Astrocyte (in vitro differentiated cells and primary cell): ENCODE data around the gene PSD. TPM values are rescaled to one million over a fixed set of nuclear protein-coding genes. Genes with fewer than 3 reads are reported as not detected.

Experiments used
- DNase-seq: peaks from one replicate; pipeline ENCODE4 v3.0.0-alpha.2; 2010; ENCODE audit warnings: low read depth
- FAIRE-seq: peaks from 2 replicates; lab custom pipeline; 2011; peaks lifted over from hg19 to GRCh38; lab: Jason Lieb, UNC
- H2AFZ ChIP-seq: 2 replicates; pipeline ENCODE4 v1.6.0; 2012; ENCODE audit warnings: low read depth, low read length, inconsistent platforms
- H3K27ac ChIP-seq: 2 replicates; pipeline ENCODE4 v1.5.1; 2011; ENCODE audit warnings: low read depth, low read length, inconsistent platforms
- H3K27me3 ChIP-seq: 2 replicates; pipeline ENCODE4 v1.6.0; 2011; ENCODE audit warnings: low read length, inconsistent platforms; ENCODE audit not compliant: insufficient read depth
- H3K36me3 ChIP-seq: 2 replicates; pipeline ENCODE4 v1.5.1; 2011; ENCODE audit warnings: low read length, inconsistent platforms; ENCODE audit not compliant: insufficient read depth
- H3K4me1 ChIP-seq: 2 replicates; pipeline ENCODE4 v1.5.1; 2011; ENCODE audit warnings: low read length, inconsistent platforms; ENCODE audit not compliant: insufficient read depth
- H3K4me2 ChIP-seq: 2 replicates; pipeline ENCODE4 v1.6.0; 2012; ENCODE audit warnings: low read length, inconsistent platforms
- H3K4me3 ChIP-seq: 2 replicates; pipeline ENCODE4 v1.5.1; 2011; ENCODE audit warnings: low read depth, mild to moderate bottlenecking, low read length, inconsistent platforms; ENCODE audit not compliant: insufficient read depth
- H3K79me2 ChIP-seq: 2 replicates; pipeline ENCODE4 v1.6.0; 2012; ENCODE audit warnings: mild to moderate bottlenecking, low read length, inconsistent platforms; ENCODE audit not compliant: insufficient read depth
- H3K9ac ChIP-seq: 2 replicates; pipeline ENCODE4 v1.6.0; 2012; ENCODE audit warnings: mild to moderate bottlenecking, low read length, inconsistent platforms
- H3K9me3 ChIP-seq: 2 replicates; pipeline ENCODE4 v1.5.1; 2012; ENCODE audit warnings: low read depth, mild to moderate bottlenecking, low read length, inconsistent platforms; ENCODE audit not compliant: insufficient read depth
- H4K20me1 ChIP-seq: 2 replicates; pipeline ENCODE4 v1.6.0; 2012; ENCODE audit warnings: low read length, inconsistent platforms; ENCODE audit not compliant: insufficient read depth
- H3K27ac Mint-ChIP-seq: one replicate; pipeline ENCODE4 v1.8.0; 2021; ENCODE audit warnings: mild to moderate bottlenecking, mixed read lengths; ENCODE audit not compliant: unreplicated experiment
- H3K27me3 Mint-ChIP-seq: one replicate; pipeline ENCODE4 v1.8.0; 2021; ENCODE audit warnings: low read depth, mixed read lengths; ENCODE audit not compliant: unreplicated experiment
- H3K36me3 Mint-ChIP-seq: one replicate; pipeline ENCODE4 v1.8.0; 2021; ENCODE audit warnings: low read depth, mixed read lengths; ENCODE audit not compliant: unreplicated experiment
- H3K4me1 Mint-ChIP-seq: one replicate; pipeline ENCODE4 v1.8.0; 2021; ENCODE audit warnings: low read depth, mixed read lengths; ENCODE audit not compliant: unreplicated experiment
- H3K4me3 Mint-ChIP-seq: one replicate; pipeline ENCODE4 v1.8.0; 2021; ENCODE audit warnings: mild to moderate bottlenecking, moderate library complexity, mixed read lengths; ENCODE audit not compliant: unreplicated experiment
- H3K9me3 Mint-ChIP-seq: one replicate; pipeline ENCODE4 v1.8.0; 2021; ENCODE audit warnings: mild to moderate bottlenecking, mixed read lengths; ENCODE audit not compliant: unreplicated experiment
- EZH2 ChIP-seq: IDR thresholded peaks from 2 replicates; pipeline ENCODE4 v1.6.1; 2012; ENCODE audit warnings: mild to moderate bottlenecking, low read length, inconsistent platforms; ENCODE audit not compliant: insufficient read depth
- total RNA-seq: library from RNA; stranded (reverse); gene quantifications from 2 replicates; pipeline ENCODE4 v1.2.1, GENCODE V29; 2021
- TF ChIP-seq, protein P1 (sequence below): IDR thresholded peaks from 2 replicates; pipeline ENCODE4 v1.5.1; 2011; ENCODE audit warnings: low read depth, mild to moderate bottlenecking, inconsistent platforms, low read length, moderate library complexity; ENCODE audit not compliant: insufficient read depth

The PSD gene
- total RNA-seq, 1 donor from 2014 or later: 8.8 TPM

DNA sequence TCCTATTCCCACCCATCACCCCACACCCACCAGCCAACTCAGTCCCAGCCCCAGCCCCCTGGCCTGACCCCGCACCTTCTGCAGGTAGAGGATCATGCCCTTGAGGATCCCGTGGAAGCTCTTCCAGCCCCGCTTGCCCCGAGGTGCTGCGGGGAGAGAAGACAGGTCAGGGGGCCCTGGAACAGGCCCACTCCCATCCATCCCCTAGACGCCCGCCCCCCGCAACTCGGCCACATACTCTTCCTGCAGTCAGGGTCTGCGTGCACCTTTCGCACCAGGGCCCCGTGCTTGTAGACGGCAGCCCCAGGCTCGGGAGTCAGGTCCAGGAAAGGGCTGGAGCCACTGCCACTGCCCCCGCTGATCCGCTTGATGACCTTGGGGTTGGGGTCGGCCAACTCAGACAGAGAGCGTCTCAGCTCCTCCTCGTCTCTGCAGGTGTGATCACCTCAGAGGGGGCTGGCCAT lies 13.4 kb downstream of the PSD start:
- no peak overlapping the region for H3K27ac Mint-ChIP-seq
- no peak for TF ChIP-seq EZH2
- TF ChIP-seq, protein P1, sequence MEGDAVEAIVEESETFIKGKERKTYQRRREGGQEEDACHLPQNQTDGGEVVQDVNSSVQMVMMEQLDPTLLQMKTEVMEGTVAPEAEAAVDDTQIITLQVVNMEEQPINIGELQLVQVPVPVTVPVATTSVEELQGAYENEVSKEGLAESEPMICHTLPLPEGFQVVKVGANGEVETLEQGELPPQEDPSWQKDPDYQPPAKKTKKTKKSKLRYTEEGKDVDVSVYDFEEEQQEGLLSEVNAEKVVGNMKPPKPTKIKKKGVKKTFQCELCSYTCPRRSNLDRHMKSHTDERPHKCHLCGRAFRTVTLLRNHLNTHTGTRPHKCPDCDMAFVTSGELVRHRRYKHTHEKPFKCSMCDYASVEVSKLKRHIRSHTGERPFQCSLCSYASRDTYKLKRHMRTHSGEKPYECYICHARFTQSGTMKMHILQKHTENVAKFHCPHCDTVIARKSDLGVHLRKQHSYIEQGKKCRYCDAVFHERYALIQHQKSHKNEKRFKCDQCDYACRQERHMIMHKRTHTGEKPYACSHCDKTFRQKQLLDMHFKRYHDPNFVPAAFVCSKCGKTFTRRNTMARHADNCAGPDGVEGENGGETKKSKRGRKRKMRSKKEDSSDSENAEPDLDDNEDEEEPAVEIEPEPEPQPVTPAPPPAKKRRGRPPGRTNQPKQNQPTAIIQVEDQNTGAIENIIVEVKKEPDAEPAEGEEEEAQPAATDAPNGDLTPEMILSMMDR: no peak
- H3K27me3 Mint-ChIP-seq: peaks cover 10% of the 10 kb centered on the region
- Histone ChIP-seq H3K9me3 (no peaks in the 10 kb centered on the region), H3K4me2 (no peak overlapping the region), H3K79me2 (no peaks in the 10 kb centered on the region), H3K36me3 (no peaks in the 10 kb centered on the region), H3K4me3 (no peak overlapping the region), H3K9ac (no peak overlapping the region), H2AFZ (no peak overlapping the region), H3K4me1 (peaks cover 12% of the 10 kb centered on the region), H3K27me3 (peaks cover 8% of the 10 kb centered on the region), H3K27ac (no peak overlapping the region), H4K20me1 (peaks cover 21% of the 10 kb centered on the region)
- no peak for FAIRE-seq
- no peaks in the 10 kb centered on the region for H3K9me3 Mint-ChIP-seq
- peaks cover 19% of the 10 kb centered on the region for H3K4me1 Mint-ChIP-seq
- H3K36me3 Mint-ChIP-seq: peaks cover 4% of the 10 kb centered on the region
- H3K4me3 Mint-ChIP-seq: no peak overlapping the region
- no peak for DNase-seq

DNA sequence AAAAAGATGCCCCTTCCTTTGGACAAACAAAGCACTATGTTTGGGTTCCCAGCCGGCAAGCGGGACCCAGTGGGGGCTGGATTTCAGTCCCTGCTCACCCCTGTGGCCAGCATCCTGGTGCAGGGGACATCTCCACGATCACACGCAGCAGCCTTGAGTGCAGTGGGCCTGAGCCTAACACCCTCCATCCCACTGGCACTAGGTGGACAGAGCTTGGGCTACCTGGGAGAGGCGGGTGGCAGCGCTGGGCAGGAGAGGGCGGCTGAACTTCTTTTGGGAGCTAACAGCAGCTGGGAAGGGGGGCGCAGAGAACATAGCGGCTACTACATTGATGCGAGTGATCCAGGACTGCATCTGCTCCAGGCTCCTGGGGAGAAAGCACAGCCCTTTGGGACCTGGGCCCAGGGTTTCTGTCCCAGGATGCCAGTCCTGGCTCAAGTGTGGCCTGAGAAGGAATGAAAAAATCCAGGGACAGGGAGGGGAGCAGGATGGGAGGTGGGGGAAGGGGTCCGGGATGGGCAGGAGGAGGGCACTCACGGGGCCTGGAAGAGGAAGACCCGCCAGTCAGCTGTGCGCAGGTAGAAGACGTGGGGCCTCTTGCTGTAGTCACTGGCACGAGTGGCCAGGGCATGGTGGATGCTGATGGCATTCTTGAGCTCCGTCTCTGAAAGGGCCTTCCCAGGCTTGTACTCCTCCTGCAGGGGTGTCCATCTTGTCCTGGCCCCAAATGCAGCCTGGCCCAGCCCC lies 14.1 kb downstream of the PSD start:
- no peaks in the 10 kb centered on the region for H3K36me3 ChIP-seq
- H3K4me2 ChIP-seq: no peak overlapping the region
- no peak overlapping the region for H3K27ac ChIP-seq
- H3K9me3 ChIP-seq: no peaks in the 10 kb centered on the region
- H4K20me1 ChIP-seq: peaks cover 21% of the 10 kb centered on the region
- Mint-ChIP-seq H3K36me3 (peaks cover 3% of the 10 kb centered on the region), H3K27me3 (peaks cover 5% of the 10 kb centered on the region), H3K9me3 (no peaks in the 10 kb centered on the region), H3K4me1 (peaks cover 17% of the 10 kb centered on the region), H3K27ac (no peak overlapping the region), H3K4me3 (no peak overlapping the region)
- H3K4me1 ChIP-seq: peaks cover 18% of the 10 kb centered on the region
- no peaks in the 10 kb centered on the region for H3K79me2 ChIP-seq
- H3K9ac ChIP-seq: no peak overlapping the region
- no peak overlapping the region for H2AFZ ChIP-seq
- FAIRE-seq (no peak), DNase-seq (no peak)
- peaks cover 2% of the 10 kb centered on the region for H3K27me3 ChIP-seq
- H3K4me3 ChIP-seq: no peak overlapping the region
- TF ChIP-seq, protein P1: no peak
- no peak for TF ChIP-seq EZH2

GRCh38 chr10:102403115-102403514 lies 15.5 kb downstream of the PSD start:
- TF ChIP-seq EZH2: no peak
- TF ChIP-seq, protein P1: no peak
- Histone ChIP-seq H3K9ac (no peak overlapping the region), H3K36me3 (no peaks in the 10 kb centered on the region), H3K27ac (no peak overlapping the region), H3K4me3 (no peak overlapping the region), H3K4me2 (no peak overlapping the region), H3K27me3 (no peaks in the 10 kb centered on the region), H3K4me1 (peaks cover 20% of the 10 kb centered on the region), H2AFZ (no peak overlapping the region), H4K20me1 (peaks cover 17% of the 10 kb centered on the region), H3K79me2 (no peaks in the 10 kb centered on the region), H3K9me3 (no peaks in the 10 kb centered on the region)
- Mint-ChIP-seq H3K4me1 (peaks cover 19% of the 10 kb centered on the region), H3K27me3 (peaks cover under 1% of the 10 kb centered on the region), H3K36me3 (peaks cover 6% of the 10 kb centered on the region), H3K4me3 (no peak overlapping the region), H3K9me3 (no peaks in the 10 kb centered on the region), H3K27ac (no peak overlapping the region)
- DNase-seq (no peak), FAIRE-seq (no peak)
